AG08396 (cell line): Measurements from ENCODE around the gene YJEFN3.

ENCODE experiments used
- DNase-seq: peaks from one replicate; pipeline ENCODE4 v3.0.0; 2012; ENCODE audit warnings: low spot score, mixed read lengths

YJEFN3 gene

DNA sequence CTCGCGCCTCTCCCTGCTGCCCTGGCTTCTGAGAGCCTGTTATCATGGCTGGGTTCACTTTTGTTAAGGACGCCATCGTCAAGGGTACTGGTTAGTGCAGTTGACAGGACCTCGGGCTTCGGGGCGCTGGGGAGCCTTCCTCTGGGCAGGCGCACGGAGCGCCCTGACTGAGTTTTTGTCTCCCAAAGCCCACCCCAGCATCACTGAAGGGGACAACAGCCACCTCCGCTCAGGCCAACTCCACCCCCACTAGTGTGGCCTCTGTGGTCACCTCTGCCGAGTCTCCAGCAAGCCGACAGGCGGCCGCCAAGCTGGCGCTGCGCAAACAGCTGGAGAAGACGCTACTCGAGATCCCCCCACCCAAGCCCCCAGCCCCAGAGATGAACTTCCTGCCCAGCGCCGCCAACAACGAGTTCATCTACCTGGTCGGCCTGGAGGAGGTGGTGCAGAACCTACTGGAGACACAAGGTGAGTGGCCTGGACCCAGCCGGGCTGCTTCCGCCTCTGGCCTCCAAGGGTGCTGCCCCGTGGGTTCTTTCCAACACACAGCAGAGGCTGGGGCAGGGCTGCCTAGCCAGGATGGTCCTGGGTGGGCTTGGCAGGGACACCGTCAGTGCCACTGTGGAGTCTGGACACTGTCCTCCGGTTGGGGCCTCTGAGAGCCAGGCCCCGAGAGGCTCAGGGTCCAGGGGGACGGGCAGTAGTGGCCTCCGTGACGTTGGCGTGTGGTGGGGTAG lies 30.3 kb upstream of the YJEFN3 start:
- DNase-seq = no peak

DNA sequence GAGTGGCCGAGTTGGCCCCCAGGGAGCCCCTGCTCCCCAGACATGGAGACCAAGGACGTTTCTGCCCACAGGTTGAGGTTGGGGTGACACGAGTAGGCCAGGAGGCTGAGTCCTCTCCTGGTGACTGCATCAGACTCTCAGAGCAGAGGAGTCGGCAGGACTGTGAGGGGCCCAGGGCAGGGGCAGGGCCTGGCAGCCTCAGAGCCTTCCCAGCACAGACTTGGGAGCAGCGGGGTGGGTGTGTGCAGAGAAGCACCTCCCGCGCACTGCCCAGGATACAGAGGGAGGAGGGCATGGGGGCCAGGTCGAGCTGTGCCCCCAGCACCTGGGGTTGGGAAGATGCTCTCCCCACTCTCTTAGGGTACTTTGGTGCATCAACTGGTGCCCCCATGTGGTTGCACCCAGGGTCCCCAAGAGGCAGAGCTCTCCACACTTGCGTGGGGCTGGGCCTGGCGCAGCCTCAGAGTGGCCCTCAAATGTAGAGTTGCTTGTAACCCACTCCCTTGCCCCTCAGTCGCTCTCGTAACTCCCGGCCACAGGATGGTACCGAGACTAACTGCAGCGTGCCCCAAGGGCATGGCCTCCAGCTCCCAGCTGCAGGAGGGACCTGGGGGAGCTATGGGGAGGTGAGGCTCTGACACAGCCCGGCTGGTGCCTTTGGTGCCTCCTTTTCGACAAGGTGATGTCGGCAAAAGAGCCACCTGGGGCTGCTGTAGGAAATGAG lies 29.3 kb upstream of the YJEFN3 start:
- DNase-seq = no peak

DNA sequence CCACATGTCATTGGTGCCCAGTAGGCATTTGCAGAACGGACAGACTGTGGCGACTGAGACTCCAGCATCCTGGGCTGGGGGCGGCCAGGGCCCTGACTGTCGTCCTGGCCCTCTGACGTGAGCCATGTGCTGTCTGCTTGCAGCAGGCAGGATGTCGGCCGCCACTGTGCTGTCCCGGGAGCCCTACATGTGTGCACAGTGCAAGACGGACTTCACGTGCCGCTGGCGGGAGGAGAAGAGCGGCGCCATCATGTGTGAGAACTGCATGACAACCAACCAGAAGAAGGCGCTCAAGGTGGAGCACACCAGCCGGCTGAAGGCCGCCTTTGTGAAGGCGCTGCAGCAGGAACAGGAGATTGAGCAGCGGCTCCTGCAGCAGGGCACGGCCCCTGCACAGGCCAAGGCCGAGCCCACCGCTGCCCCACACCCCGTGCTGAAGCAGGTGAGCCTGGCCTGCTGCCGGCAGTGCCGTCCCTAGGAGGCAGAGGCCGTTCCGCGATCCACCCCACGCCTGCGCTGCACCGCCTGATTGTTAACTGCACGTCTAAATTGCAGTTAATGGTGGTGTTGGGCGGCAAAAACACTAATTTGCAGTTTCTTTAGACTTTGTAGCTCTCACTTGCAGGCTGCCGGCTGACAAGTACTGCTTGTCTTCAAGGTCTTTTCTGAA lies 27.6 kb upstream of the YJEFN3 start:
- no peak for DNase-seq

DNA sequence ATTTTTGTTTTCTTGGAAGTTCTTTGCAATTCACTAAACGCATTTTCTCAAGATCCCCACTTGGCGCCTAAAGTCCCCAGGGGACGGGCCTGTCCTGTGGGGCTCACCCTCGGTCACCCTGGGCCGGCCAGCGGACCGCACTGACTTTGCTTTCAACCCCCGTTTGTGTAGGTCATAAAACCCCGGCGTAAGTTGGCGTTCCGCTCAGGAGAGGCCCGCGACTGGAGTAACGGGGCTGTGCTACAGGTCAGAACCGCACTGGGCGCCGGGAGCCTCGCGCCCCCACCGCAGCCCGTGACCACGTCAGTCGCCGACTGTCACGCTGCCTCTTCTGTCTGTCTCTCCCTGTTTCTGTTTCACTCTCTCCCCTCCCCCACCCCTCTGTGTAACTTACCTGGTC lies 26.9 kb upstream of the YJEFN3 start:
- DNase-seq = no peak

DNA sequence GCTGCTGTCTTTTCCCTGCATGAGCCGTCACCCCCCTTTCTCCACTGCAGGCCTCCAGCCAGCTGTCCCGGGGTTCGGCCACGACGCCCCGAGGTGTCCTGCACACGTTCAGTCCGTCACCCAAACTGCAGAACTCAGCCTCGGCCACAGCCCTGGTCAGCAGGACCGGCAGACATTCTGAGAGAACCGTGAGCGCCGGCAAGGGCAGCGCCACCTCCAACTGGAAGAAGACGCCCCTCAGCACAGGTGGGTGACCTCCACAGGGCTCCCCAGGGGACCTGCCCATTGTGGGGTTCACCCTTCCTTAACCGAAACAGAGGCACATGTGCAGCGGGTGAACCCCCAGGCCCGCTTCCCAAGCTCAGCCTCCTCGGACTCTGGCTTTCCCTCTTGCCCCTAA lies 26.4 kb upstream of the YJEFN3 start:
- DNase-seq = no peak

DNA sequence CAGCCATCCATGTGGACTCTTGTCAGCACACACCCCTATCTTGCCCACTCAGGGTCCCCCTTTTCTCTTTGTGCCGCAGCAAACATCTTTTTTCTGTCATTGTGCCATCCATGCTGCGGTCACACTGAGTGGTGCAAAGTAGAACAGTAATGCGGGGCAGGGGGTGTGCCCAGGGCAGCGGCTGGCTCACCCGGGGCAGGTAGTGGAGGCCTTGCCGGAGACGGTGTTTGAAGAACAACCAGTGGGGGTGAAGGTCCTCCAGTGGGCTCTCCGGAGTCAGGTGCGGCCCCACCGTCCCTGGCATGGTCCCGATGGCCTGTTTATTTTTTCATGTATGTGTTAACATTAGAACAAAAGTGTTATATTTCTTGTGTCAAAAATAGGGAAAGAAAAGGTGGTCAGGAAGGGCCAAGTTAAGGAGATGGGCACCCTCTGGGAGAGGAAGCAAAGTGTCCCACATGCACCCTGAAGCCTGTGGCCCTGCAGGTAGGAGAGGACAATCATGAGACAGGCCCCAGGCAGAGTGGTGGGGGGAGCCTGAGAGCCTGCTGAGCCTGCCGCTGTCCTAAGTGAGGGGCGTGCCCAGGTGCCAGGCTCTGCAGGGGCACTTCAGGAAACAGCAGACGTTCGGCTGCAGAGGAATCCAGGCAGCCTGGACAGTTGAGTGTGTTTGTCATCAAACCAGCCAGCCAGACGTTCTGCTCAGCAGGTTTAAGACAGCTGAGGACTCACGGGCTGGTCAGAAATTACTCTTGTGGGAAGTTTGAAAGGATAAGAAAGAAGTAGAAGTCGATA lies 25.7 kb upstream of the YJEFN3 start:
- no peak for DNase-seq

DNA sequence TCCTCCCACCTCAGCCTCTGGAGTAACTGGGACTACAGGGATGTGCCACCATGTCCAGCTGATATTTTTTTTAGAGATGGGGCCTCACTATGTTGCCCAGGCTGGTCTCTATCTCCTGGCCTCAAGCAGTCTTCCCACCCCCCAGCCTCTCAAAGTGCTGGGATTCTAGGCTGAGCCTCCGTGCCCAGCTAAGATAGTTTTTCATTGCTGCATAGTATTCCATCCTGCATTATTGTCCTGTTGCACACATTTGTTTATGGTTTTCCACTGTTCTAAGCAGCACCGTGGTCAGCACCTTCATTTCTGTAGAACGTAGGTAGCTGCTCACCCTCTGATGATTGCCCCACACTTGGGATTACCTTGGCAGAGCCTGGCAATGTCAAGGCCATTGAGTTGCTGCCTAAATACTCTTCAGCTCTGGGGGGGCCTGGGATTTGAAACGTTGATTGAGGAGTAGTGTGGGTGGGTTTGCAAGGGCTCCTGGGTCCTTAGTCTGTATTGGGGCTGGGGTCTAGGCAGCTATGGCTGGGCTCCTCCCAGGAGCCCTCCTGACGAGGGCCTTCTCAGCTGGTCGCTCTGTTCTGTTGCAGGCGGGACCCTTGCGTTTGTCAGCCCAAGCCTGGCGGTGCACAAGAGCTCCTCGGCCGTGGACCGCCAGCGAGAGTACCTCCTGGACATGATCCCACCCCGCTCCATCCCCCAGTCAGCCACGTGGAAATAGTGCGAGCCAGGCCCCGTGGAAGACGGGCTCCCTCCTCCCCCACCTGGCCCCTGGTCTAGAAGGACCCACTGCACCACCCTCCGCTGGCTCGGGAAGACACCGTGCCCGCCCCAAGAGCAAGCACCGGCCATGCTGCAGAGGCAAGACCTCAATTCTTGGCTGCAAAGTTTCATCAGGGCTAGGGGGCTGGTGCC lies 23.7 kb upstream of the YJEFN3 start:
- DNase-seq = no peak

DNA sequence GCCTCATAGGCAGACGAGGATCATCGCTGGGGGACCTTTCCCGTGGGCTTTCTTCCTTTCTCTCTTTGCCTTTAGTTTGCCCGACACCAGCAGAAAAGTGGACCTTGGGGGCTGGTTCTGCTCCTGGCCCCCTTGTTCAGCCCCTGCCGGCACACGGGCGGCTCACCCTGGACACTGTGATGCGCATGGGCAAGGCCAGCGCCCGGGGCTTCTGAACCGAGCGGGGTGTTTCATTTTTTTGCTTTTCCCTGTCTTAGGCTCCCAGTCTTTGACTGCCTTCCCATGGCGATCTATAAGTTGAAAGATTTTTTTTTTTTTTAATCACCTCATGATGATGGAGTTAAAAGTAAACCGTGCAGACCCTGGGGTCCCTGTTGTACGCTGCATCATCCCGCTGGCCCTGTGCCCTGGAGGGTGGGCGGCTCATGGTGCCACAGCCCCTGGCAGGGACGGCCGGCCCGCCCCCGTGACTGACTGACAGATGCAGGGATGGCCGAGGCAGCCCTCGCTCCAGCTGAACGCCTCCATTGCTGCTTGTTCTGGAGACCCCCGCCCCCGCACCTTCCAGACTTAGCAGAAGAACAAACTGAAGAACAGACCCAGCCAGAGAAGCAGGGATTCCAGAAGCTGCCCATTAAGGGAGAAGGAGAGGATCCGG lies 22.9 kb upstream of the YJEFN3 start:
- no peak for DNase-seq

GRCh38 chr19:19506592-19506991 lies 22.1 kb upstream of the YJEFN3 start:
- DNase-seq = no peak

DNA sequence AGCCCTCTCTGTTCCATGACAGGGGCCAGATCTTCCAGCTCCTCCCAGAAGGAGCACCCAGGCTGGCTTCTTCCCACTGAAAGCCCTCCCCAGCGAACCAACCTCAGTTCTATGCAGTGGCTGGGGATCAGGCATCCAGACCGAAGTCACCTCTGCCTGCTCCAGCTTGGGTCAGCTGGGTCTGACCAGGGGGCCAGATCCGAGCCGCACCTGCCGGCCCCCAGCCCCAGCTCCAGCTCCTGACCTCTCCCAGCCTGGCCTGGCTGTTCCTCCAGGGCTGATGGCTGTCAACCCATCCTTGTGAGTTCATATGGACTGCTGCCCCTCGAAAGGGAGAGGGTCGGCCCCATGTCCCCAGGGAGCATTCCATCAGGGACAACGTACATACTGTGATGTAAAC lies 21.4 kb upstream of the YJEFN3 start:
- DNase-seq = no peak

DNA sequence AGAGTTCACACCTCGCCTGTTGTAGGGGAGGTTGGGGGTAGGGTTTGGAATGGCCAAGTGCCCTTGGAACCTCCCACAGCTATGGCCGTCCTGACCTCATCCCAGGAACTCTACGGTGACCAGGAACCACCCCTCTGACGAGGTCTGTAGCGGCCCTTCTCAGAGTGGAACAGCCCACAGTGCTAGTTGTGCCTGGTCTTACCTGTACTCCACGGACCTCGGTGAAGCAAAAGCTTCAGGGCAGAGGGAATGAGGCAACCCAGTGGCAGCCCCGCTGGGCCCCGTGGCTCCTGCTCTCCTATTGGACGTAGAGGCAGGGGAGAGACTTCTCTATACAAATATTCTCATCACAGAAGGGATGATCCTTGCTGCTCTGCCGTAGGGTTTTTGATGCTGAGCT lies 20.5 kb upstream of the YJEFN3 start:
- DNase-seq = no peak

GRCh38 chr19:19510432-19510831 lies 18.3 kb upstream of the YJEFN3 start:
- DNase-seq = peak; percentile 49

- DNase-seq = no peak
These were observed 15.0 kb upstream of the YJEFN3 start for GRCh38 chr19:19513682-19514081.

DNA sequence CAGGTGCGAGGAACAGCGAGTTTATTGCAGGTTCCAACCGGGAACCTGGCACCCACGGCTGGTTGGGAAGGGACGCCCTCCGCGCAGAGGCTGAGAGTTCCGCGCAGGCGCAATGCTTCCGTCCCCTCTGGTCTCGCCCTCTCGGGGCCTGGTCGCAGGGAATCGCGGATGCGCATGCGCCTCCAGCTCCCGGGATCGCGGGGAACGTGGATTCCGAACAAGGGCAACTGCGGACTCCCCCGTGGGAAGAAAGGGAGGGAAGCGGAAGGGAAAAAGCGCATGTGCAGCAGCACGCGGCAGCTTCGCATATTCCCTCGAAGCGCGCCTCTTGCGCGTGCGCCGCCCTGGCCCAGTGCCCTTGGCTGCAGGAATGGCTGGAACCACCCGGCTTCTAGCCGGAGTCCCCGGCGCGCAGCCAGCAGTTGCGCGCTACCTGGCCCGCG lies 14.5 kb upstream of the YJEFN3 start:
- DNase-seq = no peak

GRCh38 chr19:19514881-19515641 lies 13.7 kb upstream of the YJEFN3 start, which contains the start of gene TSSK6:
Gene TSSK6 (minus strand): TSS chr19:19515548. CDS start chr19:19515427, 121 bp downstream.
- DNase-seq = no peak

DNA sequence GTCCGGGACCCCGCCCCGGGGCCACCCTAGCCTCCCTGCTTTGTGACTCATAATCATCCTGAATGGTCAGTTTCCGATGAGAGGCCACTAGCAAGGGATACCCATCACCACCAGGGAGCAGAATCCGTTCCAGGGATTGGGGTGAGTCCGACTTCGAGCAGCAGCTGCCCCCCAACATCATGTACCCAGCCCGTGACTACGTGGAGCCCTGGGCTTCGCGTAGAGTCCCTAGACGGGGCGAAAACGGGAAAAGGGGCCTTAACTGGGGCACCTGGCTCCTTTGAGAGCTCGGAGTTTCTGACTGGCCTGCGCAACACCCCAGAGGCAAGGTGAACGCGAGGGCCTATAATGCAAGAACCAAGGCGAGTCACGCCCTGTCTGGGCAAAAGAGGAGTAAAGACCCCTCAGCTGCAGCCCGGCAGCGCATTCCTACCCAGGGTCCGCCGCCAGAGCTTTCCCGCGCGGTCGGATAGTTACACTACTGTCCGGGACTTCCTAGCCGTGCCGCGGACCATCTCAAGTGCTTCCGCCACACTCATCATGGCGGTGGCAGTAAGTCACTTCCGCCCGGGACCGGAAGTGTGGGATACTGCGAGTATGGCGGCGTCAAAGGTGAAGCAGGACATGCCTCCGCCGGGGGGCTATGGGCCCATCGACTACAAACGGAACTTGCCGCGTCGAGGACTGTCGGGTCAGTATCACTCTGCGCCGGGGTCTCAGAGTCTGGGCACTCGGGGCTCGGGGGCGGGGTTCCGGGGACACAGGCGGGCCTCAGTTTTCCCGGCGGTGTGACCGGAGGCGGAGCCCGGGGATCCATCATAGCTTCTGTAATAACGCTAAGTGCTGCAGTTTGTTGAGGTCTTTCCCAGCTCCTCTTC lies 12.8 kb upstream of the YJEFN3 start, which contains the start of gene NDUFA13:
TSS of gene NDUFA13 (plus strand) at position 584 of the 878 bp plus-strand sequence. CDS start at position 598, 14 bp downstream.
- DNase-seq = peak; percentile 95

- DNase-seq = no peak
These were observed 11.5 kb upstream of the YJEFN3 start for GRCh38 chr19:19517235-19517619.

DNA sequence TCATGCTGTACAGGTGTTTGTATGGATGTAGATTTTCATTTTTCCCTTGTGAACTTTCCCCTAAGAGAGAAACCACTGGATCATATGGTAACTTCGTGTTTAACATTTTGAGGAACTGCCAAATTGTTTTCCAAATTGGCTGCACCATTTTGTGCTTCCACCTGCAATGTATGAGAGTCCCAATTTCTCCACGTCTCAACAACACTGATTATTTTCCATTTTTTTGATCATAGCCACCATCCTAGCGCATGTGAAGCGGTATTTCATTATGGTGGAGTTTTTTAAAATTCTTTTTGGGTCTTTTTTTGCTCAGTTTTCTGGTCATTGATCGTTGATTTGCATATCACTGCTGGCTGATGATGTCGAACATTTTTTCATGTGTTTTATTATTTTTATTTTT lies 7.7 kb upstream of the YJEFN3 start:
- DNase-seq = no peak

DNA sequence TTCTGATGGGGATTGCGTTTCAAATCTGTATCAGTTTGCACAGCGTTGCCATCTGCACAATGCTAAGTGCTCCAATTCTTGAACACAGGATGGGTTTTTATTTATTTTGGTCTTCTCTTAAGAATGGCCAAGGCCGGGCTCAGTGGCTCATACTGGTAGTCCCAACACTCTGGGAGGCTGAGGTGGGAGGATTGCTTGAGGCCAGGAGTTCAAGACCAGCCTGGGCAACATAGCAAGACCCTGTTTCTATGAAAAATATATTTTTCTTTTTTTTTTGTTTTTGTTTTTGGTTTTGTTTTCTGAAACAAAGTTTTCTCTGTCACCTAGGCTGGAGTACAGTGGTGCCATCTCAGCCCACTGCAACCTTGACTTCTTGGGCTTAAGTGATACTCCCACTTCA lies 5.5 kb upstream of the YJEFN3 start:
- DNase-seq = no peak
